ENCODE measurements around the gene MSMB.
A peak's percentile ranks its signal among the peaks of the same experiment; 100 is the strongest.
"Not testable (repeated sequence)": the region's sequence is repeated elsewhere in the genome, so short reads cannot be mapped to it uniquely, and the experiment has no call there.

Gene MSMB

DNA sequence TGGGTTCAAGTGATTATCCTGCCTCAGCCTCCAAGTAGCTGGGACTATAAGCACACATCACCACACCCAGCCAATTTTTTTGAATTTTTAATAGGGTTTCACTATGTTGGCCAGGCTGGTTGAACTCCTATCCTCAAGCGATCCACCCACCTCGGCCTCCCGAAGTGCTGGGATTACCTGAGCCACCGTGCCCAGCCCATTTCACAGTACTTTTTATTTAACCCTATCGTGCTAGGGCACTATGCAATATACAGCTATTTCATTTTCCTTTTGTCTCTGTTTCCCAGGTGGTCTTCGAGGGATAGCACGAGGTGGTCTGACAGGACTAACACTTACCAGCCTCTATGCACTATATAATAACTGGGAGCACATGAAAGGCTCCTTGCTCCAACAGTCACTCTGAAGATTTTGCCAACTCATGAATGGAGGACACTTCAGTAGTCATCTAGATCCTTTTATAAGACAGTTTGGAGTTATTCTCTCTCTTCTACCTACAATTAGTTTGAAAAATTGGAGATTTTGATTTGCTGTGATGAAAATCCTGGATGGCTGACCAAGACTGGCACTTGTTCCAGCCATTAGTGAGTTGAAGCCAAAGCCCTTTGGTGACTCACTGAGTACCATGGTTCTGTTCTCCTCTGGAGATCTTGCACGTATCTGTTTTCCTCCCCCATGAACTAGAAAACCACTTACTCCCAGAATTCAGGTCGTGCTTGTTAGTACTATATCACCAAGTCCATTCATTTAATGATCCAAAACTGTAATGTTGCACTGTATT lies 43.0 kb downstream of the MSMB start:
- Mint-ChIP-seq H3K36me3 (ENCODE audit: insufficient read depth) (peaks cover 85% of the 10 kb centered on the region), H3K4me1 (ENCODE audit: low read depth in 2 of 2) (no peaks in the 10 kb centered on the region), H3K9me3 (no peaks in the 10 kb centered on the region), H3K27me3 (no peaks in the 10 kb centered on the region), H3K4me3 (no peak overlapping the region), H3K27ac (peak overlapping the region in 1 of 2 donors; percentile 80)
- ATAC-seq (replicated peaks) (no peak), DNase-seq (no peak)

DNA sequence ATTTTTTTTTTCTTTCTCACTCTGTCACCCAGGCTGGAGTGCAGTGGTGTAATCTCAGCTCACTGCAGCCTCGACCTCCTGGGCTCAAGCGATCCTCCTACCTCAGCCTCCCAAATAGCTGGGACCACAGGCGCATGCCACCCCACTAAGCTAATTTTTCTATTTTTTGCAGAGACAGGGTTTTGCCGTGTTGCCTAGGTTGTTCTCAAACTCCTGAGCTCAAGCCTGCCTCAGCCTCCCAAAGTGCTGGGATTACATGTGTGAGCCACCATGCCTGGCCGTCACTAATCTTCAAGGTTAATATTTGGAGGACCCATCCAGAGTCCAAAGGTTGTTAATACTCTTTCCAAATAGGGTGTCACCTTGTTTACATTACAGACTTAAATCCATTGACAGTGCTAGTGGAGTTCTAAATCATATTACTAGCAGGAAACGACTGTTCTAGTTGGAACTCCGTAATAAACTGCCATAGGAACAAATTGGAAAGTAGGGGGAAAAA lies 43.8 kb downstream of the MSMB start:
- H3K9me3 Mint-ChIP-seq; ATAC-seq (replicated peaks); DNase-seq; H3K27me3 Mint-ChIP-seq; H3K4me1 Mint-ChIP-seq (ENCODE audit: low read depth in 2 of 2); H3K4me3 Mint-ChIP-seq: not testable (repeated sequence)
- Mint-ChIP-seq H3K36me3 (ENCODE audit: insufficient read depth) (peaks cover 82% of the 10 kb centered on the region), H3K27ac (peak overlapping the region in 1 of 2 donors; percentile 35)

DNA sequence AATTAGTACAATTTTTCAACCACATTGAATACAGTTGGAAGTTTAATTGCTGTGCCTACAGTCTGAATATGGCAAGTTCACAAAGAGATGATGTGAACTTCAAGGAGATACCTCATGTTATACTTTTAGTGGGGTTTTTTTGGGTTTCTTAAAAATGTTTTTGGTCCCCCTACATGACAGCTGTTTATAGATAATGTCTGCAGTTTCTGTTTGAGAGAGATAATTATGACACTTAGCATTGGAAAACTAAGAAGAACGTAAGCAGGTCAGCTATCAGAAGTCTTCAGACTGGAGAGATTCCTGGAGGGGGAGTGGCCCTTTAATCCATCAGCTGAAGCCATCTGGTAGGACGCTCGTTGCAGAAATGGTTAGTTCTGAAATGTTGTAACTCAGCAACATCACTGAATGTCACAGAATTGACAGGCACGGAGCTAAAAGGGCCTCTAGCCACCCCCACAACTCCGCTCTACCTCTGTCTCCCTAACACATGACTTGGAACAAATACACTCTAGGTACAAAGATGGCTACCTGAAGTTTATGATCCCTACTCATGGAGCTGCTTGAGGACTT lies 44.8 kb downstream of the MSMB start:
- H3K27ac Mint-ChIP-seq = no peak overlapping the region
- no peak for ATAC-seq (replicated peaks)
- peaks cover 74% of the 10 kb centered on the region for H3K36me3 Mint-ChIP-seq (ENCODE audit: insufficient read depth)
- no peaks in the 10 kb centered on the region for H3K4me1 Mint-ChIP-seq (ENCODE audit: low read depth in 2 of 2)
- no peaks in the 10 kb centered on the region for H3K27me3 Mint-ChIP-seq
- DNase-seq = no peak
- H3K4me3 Mint-ChIP-seq = no peak overlapping the region
- no peaks in the 10 kb centered on the region for H3K9me3 Mint-ChIP-seq

DNA sequence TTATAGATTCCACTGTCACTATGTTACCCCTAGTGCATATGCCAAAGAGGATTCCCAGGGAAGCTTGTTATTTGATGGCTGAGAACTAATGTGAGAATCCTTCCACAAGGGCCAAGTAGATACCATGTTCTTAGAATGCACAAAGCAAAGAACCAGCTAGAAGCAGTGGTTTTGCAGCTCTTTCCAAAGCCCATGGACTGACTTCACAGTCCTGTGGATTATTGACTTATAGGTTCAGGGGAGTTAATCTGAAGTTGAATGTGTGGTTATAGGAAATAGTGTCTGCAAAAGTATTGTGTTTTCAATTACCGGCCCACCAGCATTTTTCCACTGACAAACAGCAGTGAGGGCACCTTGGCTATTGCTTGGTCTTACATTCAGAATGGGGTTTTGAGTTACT lies 45.5 kb downstream of the MSMB start:
- Mint-ChIP-seq H3K36me3 (ENCODE audit: insufficient read depth) (peaks cover 68% of the 10 kb centered on the region), H3K27ac (peak overlapping the region in 1 of 2 donors; percentile 65)
- no peak for DNase-seq

DNA sequence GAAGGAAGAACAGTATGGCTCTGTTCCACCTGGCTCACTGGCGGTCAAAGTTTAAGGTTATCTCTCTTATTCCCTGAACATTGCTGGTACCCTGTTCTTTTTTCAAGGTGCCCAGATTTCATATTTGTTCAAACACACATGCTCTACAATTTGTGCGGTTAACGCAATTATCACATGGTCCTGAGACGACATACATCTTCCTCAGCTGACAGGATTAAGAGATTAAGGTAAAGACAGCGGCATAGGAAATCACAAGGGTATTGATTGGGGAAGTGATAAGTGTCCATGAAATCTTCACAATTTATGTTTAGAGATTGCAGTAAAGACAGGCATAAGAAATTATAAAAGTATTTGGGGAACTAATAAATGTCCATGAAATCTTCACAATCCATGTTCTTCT lies 46.1 kb downstream of the MSMB start:
- Mint-ChIP-seq H3K27ac (peak overlapping the region in 1 of 2 donors; percentile 65), H3K36me3 (ENCODE audit: insufficient read depth) (peaks cover 63% of the 10 kb centered on the region)
- not testable (repeated sequence) for ATAC-seq (replicated peaks); H3K9me3 Mint-ChIP-seq; DNase-seq; H3K4me3 Mint-ChIP-seq; H3K4me1 Mint-ChIP-seq (ENCODE audit: low read depth in 2 of 2); H3K27me3 Mint-ChIP-seq

More for the DNA sequence above, 45.5 kb downstream of the MSMB start:
- Mint-ChIP-seq H3K4me1 (ENCODE audit: low read depth in 2 of 2) (no peaks in the 10 kb centered on the region), H3K4me3 (no peak overlapping the region), H3K9me3 (no peaks in the 10 kb centered on the region), H3K27me3 (no peaks in the 10 kb centered on the region)
- no peak for ATAC-seq (replicated peaks)

DNA sequence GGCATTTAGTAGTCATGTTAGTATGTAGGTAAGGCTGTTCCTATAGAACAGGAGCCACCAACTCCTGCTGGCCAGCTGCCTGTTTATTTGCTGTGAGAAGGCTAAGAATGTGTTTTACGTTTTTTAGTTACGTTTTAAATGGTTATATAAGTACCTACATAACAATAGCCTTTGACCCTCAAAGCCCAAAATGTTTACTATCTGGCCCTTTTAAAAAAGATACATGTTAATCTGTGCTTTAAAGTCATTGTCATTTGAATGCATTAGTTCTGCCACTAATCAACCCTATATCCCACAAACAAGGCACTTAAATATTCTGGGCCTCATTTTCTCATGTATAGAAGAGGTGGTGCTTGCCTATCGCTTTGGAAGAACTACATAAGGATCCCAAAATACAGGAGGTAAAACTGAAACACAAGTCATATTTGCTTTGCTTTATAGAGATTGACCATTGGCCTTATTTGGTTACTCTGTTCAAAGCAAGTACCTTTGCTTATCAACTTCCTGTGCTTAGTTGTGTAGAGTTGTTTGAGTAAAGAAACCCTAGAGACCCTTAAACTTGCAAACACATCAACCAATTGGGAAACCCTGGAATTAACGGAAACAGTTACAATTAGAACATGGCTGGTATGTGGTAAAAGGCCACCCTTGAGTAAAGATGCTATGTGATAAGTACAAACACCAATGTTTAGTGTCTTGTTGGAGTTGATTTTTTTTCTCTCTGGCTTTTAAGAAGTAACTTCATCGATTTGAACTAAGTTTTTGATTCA lies 47.9 kb downstream of the MSMB start:
- H3K27ac Mint-ChIP-seq = no peak overlapping the region

DNA sequence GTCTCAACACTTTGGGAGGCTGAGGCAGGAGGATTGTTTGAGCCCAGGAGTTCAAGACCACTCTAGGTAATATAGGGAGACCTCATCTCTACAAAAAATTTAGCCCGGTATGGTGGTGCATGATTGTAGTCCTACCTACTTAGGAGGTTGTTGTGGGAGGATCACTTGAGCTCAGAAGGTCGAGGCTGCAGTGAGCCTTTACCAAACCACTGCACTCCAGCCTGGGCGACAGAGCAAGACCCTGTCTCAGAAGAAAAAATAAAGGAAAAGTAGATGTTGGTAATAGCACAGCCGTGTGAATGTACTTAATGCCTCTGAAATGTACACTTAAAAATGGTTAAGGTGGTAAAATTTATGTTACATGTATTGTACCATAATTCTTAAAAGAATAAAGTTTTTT lies 48.5 kb downstream of the MSMB start:
- Mint-ChIP-seq H3K27ac (peak overlapping the region in 1 of 2 donors; percentile 13), H3K36me3 (ENCODE audit: insufficient read depth) (peaks cover 53% of the 10 kb centered on the region), H3K27me3 (no peaks in the 10 kb centered on the region), H3K9me3 (no peaks in the 10 kb centered on the region), H3K4me1 (ENCODE audit: low read depth in 2 of 2) (no peaks in the 10 kb centered on the region), H3K4me3 (no peak overlapping the region)
- ATAC-seq (replicated peaks) = no peak
- DNase-seq = no peak

More for the DNA sequence above, 47.9 kb downstream of the MSMB start:
- Mint-ChIP-seq H3K4me3 (no peak overlapping the region), H3K27me3 (no peaks in the 10 kb centered on the region), H3K36me3 (ENCODE audit: insufficient read depth) (peaks cover 54% of the 10 kb centered on the region), H3K9me3 (no peaks in the 10 kb centered on the region), H3K4me1 (ENCODE audit: low read depth in 2 of 2) (no peaks in the 10 kb centered on the region)
- no peak for ATAC-seq (replicated peaks)
- no peak for DNase-seq

DNA sequence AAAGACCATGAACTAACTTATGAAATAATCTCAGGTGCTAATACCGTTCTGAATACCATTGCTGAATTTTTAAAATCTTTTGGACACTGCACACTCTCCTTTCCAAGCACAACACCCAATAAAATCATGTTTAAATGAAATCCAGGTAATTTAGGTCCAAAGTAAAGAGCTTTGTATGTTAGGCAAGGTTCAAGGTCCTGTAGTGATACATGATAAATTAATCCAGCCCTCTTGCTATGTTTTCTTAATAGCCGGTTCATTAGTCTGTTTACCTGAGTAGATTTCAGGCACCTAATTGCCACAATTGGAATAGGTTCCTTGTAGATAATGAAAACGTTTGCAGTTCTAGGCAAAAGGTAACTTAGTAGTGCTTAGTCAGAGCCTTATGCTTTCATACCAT lies 60.5 kb downstream of the MSMB start:
- not testable (repeated sequence) for H3K4me3 Mint-ChIP-seq; H3K27me3 Mint-ChIP-seq; H3K27ac Mint-ChIP-seq; H3K9me3 Mint-ChIP-seq; DNase-seq; H3K4me1 Mint-ChIP-seq (ENCODE audit: low read depth in 2 of 2); ATAC-seq (replicated peaks)
- H3K36me3 Mint-ChIP-seq (ENCODE audit: insufficient read depth) = peaks cover 53% of the 10 kb centered on the region

DNA sequence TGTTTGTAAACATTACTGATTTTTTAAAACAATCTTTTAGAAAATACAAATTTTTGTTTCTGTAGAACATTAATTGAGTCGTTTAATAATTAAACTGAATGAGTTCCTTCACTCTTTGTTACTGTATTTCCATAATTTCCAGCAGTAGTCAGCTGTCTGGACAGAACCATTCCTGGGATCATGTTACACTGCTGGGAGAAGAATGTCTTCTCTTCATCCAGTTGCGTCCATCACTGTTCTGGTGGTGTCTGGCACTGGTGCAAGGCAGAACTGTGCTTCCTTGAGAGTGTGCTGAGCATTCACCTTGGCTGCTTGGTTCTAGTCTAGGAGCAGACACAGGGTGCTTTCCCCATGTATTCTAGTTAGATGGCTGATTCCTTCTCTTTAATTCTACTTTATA lies 61.6 kb downstream of the MSMB start:
- H3K4me3 Mint-ChIP-seq; H3K9me3 Mint-ChIP-seq; ATAC-seq (replicated peaks); H3K27ac Mint-ChIP-seq; H3K27me3 Mint-ChIP-seq; H3K4me1 Mint-ChIP-seq (ENCODE audit: low read depth in 2 of 2); DNase-seq: not testable (repeated sequence)
- peaks cover 51% of the 10 kb centered on the region for H3K36me3 Mint-ChIP-seq (ENCODE audit: insufficient read depth)

DNA sequence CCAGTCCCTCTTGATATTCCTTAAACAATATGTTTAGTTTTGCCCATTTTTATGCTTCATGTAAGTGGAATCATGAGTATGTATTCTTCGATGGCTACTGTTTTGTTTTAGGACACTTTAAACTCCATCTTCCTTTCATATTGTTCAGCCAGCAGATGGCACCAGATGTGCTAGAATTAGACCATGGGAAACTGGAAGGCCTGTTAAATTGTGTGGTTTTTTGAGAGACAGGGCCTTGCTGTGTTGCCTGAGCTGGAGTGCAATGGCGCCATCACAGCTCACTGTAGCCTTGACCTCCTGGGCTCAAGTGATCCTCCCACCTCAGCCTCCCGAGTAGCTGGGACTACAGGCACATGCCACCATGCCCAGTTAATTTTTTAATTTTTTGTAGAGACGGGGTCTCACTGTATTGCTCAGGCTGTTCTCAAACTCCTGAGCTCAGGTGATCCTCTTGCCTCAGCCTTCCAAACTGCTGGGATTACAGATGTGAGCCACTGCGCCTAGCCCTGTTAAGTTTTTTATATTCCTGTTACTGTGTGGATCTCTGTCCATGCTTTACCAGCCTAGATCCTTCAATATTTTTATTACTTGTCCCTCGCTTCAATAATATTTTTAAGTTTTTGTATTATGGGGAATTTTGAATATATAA lies 62.4 kb downstream of the MSMB start:
- not testable (repeated sequence) for H3K9me3 Mint-ChIP-seq; H3K4me1 Mint-ChIP-seq (ENCODE audit: low read depth in 2 of 2); H3K4me3 Mint-ChIP-seq; H3K27me3 Mint-ChIP-seq
- H3K36me3 Mint-ChIP-seq (ENCODE audit: insufficient read depth) = peaks cover 52% of the 10 kb centered on the region
- peak; percentile 17 to 37 (median 24) for DNase-seq
- H3K27ac Mint-ChIP-seq = peak overlapping the region; percentile 28 to 32
- peak; percentile 81 for ATAC-seq (replicated peaks)

Measured in effector memory CD8-positive, alpha-beta T cell (primary cell).